HG02870 (cell line): ENCODE results near the gene KHSRP.

Experiments
- ATAC-seq: cut with Tn5 transposase; IDR thresholded peaks from one replicate; pipeline ENCODE4 v1.9.1; 2021; ENCODE audit warnings: mild to moderate bottlenecking, moderate library complexity; ENCODE audit not compliant: unreplicated experiment

The KHSRP gene

GRCh38 chr19:6393983-6394412, 30.6 kb downstream of the KHSRP start:
- peak; percentile 28 for ATAC-seq

GRCh38 chr19:6393074-6393982, 31.3 kb downstream of the KHSRP start, which contains the start of gene GTF2F1:
TSS of gene GTF2F1 (minus strand) at chr19:6393164. CDS start at chr19:6392995, 169 bp downstream.
- peak; percentile 78 for ATAC-seq

GRCh38 chr19:6392221-6393073, 32.2 kb downstream of the KHSRP start:
- ATAC-seq: no peak

GRCh38 chr19:6387372-6387771, 37.2 kb downstream of the KHSRP start:
- no peak for ATAC-seq

GRCh38 chr19:6384381-6384780, 40.2 kb downstream of the KHSRP start:
- ATAC-seq: no peak

GRCh38 chr19:6383188-6383587, 41.4 kb downstream of the KHSRP start:
- ATAC-seq: no peak

- ATAC-seq: no peak
Measured at GRCh38 chr19:6381030-6381750, 43.4 kb downstream of the KHSRP start.

GRCh38 chr19:6379744-6380143, 44.9 kb downstream of the KHSRP start:
- ATAC-seq: no peak

GRCh38 chr19:6378486-6378885, 46.1 kb downstream of the KHSRP start:
- ATAC-seq: no peak

GRCh38 chr19:6378041-6378440, 46.6 kb downstream of the KHSRP start:
- ATAC-seq: no peak

- no peak for ATAC-seq
Measured at GRCh38 chr19:6376512-6377190, 48.0 kb downstream of the KHSRP start.

- ATAC-seq: no peak
Measured at GRCh38 chr19:6375411-6376010, 49.1 kb downstream of the KHSRP start, which contains the start of gene PSPN. TSS of gene PSPN (minus strand) at chr19:6375933. CDS start at chr19:6375849, 84 bp downstream.

- no peak for ATAC-seq
Measured at GRCh38 chr19:6374711-6375410, 49.8 kb downstream of the KHSRP start.

GRCh38 chr19:6374161-6374709, 50.4 kb downstream of the KHSRP start:
- ATAC-seq: no peak

- ATAC-seq: no peak
Measured at GRCh38 chr19:6373813-6374108, 50.9 kb downstream of the KHSRP start.

- ATAC-seq: peak; percentile 40
Measured at GRCh38 chr19:6373096-6373812, 51.4 kb downstream of the KHSRP start.

- peak; percentile 82 for ATAC-seq
Measured at GRCh38 chr19:6372594-6373095, 52.0 kb downstream of the KHSRP start, which contains the start of gene ALKBH7. TSS of gene ALKBH7 (plus strand) at chr19:6372794. CDS start at chr19:6372821, 27 bp downstream.

GRCh38 chr19:6364353-6364752, 60.3 kb downstream of the KHSRP start:
- no peak for ATAC-seq
